Upper lobe of right lung (tissue), 1 donor: Measurements from ENCODE around the gene TRIM8. TPM values are rescaled to one million over a fixed set of nuclear protein-coding genes. Genes with fewer than 3 reads are reported as not detected.

ENCODE experiments used
- ATAC-seq: fragments of 200-7000 bp; cut with Tn5 transposase; one replicate; pipeline ENCODE4 v1.9.1; 2020; ENCODE audit warnings: mild to moderate bottlenecking, moderate library complexity
- DNase-seq: peaks from one replicate; pipeline ENCODE4 v3.0.0-alpha.2; 2020
- H3K27ac ChIP-seq: fragments of 200-600 bp; one replicate; pipeline ENCODE4 v1.8.0; 2022
- H3K27me3 ChIP-seq: fragments of 200-600 bp; one replicate; pipeline ENCODE4 v1.8.0; 2022; ENCODE audit warnings: mild to moderate bottlenecking
- H3K36me3 ChIP-seq: fragments of 200-600 bp; one replicate; pipeline ENCODE4 v1.8.0; 2022
- H3K4me1 ChIP-seq: fragments of 200-600 bp; one replicate; pipeline ENCODE4 v1.8.0; 2022
- H3K4me3 ChIP-seq: fragments of 200-600 bp; one replicate; pipeline ENCODE4 v1.8.0; 2022; ENCODE audit warnings: mild to moderate bottlenecking
- H3K9me3 ChIP-seq: fragments of 200-600 bp; one replicate; pipeline ENCODE4 v1.8.0; 2022
- CTCF ChIP-seq: fragments of 200-600 bp; IDR thresholded peaks from one replicate; pipeline ENCODE4 v1.8.0; 2022; ENCODE audit warnings: antibody characterized with exemption
- intact Hi-C: fragments of 100-400 bp; cut with DNase I; formaldehyde crosslinking; loops from one replicate; pipeline ENCODE4 v1.11.0; 2022
- total RNA-seq: library from RNA; stranded (reverse); fragmentation: NEBNext Ultra II Directional; extraction: Animal tissue kit (Norgen Biotek cat#: 25700); gene quantifications from one replicate; pipeline ENCODE4 v1.2.1, GENCODE V29; 2021
- donor health status: DM: no; HTN: yes; CAD: no; lungs with severe emphysema.

TRIM8 gene
- total RNA-seq, 1 donor from 2014 or later = 146 TPM

- Histone ChIP-seq H3K4me1 (peaks cover 78% of the 10 kb centered on the region), H3K27ac (no peak overlapping the region), H3K9me3 (no peaks in the 10 kb centered on the region), H3K27me3 (no peaks in the 10 kb centered on the region), H3K4me3 (no peak overlapping the region), H3K36me3 (peaks cover 7% of the 10 kb centered on the region)
- intact Hi-C loops = no loop called here
- TF ChIP-seq CTCF = no peak
- ATAC-seq = no peak
- DNase-seq = no peak
Observed at GRCh38 chr10:102630663-102631062, 13.6 kb upstream of the TRIM8 start.

DNA sequence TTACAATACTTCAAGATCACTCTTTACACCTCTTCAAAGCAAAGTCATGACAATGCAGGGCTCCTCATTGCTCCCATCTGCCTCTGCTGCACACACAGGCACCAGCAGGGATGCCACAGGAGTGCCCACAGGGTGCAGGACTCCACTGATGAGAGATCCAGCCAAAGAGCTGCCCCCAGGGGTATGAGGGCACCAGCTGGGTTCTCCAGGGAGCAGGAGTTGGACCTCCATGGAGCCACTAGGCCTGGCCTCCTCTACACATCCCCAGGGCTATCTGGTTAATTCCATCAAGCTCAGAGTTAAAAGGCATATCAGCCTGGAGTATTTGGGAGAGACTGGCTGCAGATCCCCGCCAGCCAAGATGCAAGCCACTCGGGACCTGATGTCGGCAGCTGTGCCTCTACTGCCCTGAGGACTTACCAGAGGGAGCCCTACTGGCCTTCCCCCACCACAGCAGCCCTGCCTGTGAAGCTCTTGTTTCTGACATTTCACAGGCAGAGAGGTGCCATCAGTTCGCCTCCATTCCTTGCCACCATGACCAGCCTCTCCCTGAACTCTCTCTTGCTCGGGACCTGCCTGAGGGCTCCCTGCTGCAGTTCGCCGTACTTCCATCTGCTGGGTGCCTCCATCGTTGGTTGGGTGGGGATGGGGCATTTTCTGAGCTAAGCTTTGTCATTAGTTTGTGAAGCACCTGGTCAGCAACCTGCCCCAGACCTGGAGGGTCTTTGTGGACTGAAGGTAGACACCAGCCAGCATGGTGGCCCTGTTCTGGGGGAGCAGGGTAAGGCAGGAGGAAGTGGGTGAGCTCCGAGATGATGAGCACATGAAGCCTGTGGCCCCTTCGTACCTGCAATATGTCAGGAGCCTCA lies 12.5 kb upstream of the TRIM8 start:
- peaks cover 70% of the 10 kb centered on the region for H3K4me1 ChIP-seq
- intact Hi-C loops = no loop called here
- TF ChIP-seq CTCF = no peak

DNA sequence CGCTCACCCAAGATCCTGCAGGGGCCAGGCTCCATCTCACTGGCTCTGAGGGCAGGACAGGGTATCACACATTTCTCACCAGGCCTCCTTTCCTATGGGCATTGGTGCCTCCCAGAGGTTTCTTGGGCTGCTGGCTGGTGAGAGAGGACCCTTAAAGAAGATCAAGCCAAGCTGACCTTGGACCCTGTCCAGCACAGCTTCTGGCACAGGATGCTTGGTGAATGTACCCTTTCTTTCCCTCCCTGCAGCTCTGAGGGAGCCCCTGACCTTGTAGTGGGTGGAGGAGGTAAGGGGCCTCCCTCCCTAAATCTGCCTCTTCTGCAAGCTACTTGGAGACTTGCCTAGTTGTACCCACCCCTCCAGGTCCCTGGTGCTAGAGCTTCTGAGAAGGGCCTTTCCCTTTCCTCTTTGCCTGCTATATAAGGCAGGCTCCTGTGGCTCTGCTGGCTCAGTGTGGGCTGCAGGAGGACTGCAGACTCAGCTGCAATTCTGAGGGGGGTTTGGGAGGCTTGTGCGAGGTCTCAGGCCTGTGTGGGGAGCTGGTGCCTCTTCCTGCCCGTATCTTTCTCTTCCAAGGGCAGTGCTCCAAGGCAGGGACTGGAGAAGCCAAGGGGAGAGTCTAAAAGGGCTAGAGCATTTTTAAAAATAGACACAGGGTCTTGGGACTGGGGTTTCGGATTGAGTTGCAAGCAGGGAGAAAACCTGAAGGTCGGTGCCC lies 11.7 kb upstream of the TRIM8 start:
- DNase-seq = peak; percentile 45
- no peak overlapping the region for H3K4me3 ChIP-seq
- H3K9me3 ChIP-seq = no peaks in the 10 kb centered on the region
- intact Hi-C loops = no loop called here
- H3K27ac ChIP-seq = peak overlapping the region; percentile 72
- no peaks in the 10 kb centered on the region for H3K27me3 ChIP-seq
- ATAC-seq = no peak
- peaks cover 7% of the 10 kb centered on the region for H3K36me3 ChIP-seq
- peaks cover 63% of the 10 kb centered on the region for H3K4me1 ChIP-seq
- TF ChIP-seq CTCF = no peak

More for the DNA sequence above, 12.5 kb upstream of the TRIM8 start:
- Histone ChIP-seq H3K9me3 (no peaks in the 10 kb centered on the region), H3K4me3 (no peak overlapping the region), H3K27me3 (no peaks in the 10 kb centered on the region), H3K36me3 (peaks cover 7% of the 10 kb centered on the region), H3K27ac (peak overlapping the region; percentile 72)
- ATAC-seq (no peak), DNase-seq (peak; percentile 45)

- DNase-seq = peak; percentile 82
- Histone ChIP-seq H3K9me3 (no peaks in the 10 kb centered on the region), H3K27ac (peak overlapping the region; percentile 72), H3K36me3 (peaks cover 7% of the 10 kb centered on the region), H3K4me3 (no peak overlapping the region), H3K27me3 (no peaks in the 10 kb centered on the region), H3K4me1 (peaks cover 55% of the 10 kb centered on the region)
- peak; percentile 77 for ATAC-seq
- intact Hi-C loops = no loop called here
- no peak for TF ChIP-seq CTCF
Observed at GRCh38 chr10:102633287-102633686, 11.0 kb upstream of the TRIM8 start.

GRCh38 chr10:102633848-102634247 lies 10.4 kb upstream of the TRIM8 start:
- no peaks in the 10 kb centered on the region for H3K9me3 ChIP-seq
- intact Hi-C loops = no loop called here
- H3K27me3 ChIP-seq = no peaks in the 10 kb centered on the region
- H3K27ac ChIP-seq = peak overlapping the region; percentile 72
- peaks cover 7% of the 10 kb centered on the region for H3K36me3 ChIP-seq
- H3K4me1 ChIP-seq = peaks cover 50% of the 10 kb centered on the region
- H3K4me3 ChIP-seq = no peak overlapping the region
- ATAC-seq = no peak
- TF ChIP-seq CTCF = no peak
- DNase-seq = no peak
